CD4-positive, alpha-beta T cell treated with Interleukin-4 for 4 hours (primary cell): ENCODE results near the gene NAA10.
"Not testable (repeated sequence)": the region's sequence is repeated elsewhere in the genome, so short reads cannot be mapped to it uniquely, and the experiment has no call there.

Experiments
- DNase-seq: peaks from one replicate; pipeline ENCODE4 v3.0.0-alpha.2; 2020

The NAA10 gene

DNA sequence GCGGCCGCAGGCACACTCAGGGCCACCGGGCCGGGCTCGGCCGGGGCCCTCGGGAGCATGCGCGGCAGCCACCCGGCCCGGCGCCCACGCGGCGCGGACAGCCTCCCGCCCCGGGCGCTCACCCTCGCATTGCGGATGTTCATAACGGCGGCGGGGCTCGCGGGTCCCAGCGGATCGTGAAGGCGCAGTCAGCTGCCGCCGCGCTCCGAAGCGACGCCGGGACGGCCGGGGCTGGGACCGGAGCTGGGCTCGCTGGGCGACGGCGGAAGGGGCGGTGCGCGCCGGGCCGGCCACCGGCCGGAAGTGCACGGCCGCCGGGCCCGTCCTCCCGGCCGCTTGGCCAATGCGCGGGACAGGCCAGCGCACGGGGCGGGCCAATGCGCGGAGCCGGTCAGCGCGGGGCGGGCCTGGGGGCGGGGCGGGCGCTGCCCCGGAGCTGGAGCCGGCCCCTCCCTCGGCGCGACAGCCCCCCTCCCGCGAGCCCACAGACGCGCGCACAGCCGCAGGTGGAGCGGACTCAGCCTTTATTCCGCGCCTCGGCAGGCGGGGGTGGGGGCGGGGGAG is at the start of gene NAA10:
NAA10 (minus strand) TSS at position 276 of the 564 bp plus-strand sequence; CDS start at position 143, 133 bp downstream.
- peak; percentile 49 for DNase-seq

- no peak for DNase-seq
Measured at GRCh38 chrX:153983321-153983801, 48.5 kb upstream of the NAA10 start.

- peak; percentile 70 for DNase-seq
Measured at GRCh38 chrX:153981771-153982533, 47.1 kb upstream of the NAA10 start.

GRCh38 chrX:153981231-153981630 is 46.4 kb upstream of the NAA10 start:
- DNase-seq: no peak

DNA sequence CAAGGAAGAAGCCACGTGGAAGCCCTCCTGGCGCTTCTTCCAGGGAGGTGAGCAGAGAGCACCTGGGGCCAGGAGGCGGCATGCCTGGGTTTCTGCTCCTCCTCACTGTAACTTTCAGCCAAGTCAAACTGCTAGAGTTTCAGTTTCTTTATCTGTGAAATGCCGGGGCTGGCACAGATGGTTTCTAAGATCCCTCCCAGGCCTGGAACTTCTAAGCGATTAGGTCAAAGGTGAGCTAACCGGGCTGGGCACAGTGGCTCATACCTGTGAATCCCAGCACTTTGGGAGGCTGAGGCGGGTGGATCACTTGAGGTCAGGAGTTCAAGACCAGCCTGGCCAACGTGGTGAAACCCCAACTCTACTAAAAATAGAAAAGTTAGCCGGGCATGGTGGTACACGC is 45.6 kb upstream of the NAA10 start:
- DNase-seq: not testable (repeated sequence)

GRCh38 chrX:153974726-153975286 is 40.0 kb upstream of the NAA10 start:
- no peak for DNase-seq

GRCh38 chrX:153974003-153974725 is 39.3 kb upstream of the NAA10 start:
- DNase-seq: no peak

DNA sequence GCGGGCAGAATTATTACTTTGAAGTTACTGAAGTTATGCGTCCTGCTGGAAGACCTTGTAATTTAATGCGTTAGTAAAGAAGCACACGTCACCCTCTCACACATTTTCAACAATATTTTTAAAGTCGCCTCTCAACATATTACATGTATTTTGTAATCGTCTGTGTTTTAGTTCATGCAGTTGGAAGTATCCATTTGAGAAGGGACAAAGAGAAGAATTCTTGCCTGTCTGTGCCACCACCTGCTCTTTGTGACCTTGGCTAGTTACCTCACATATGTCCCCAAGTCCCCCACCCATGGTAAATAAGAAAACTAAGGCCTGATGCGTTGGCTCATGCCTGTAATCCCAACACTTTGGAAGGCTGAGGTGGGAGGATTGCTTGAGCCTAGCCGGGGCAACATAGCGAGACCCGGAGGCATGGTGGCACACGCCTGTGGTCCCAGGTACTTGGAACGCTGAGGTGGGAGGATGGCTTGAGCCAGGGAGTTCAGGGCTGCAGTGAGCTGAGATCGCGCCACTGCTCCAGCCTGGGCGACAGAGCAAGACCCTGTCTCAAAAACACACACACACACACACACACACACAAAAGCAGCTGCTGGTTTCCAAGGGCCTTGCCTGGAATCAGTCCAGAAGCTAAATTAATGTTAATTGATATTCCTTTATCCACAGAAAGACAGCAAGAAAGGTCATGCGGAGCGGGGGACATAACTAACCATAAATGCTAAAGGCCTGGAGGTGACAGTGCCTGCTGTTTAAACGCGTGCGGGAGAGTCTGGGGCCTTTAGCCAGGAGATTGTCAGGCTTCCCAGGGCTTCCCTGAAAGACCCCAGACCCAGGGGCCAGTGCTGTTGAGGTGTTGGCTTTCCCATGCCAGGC is 38.5 kb upstream of the NAA10 start:
- DNase-seq: no peak

GRCh38 chrX:153972368-153973126 is 37.7 kb upstream of the NAA10 start, which contains the start of gene TMEM187:
TMEM187 (plus strand) TSS chrX:153972754; CDS start chrX:153982063, 9,309 bp downstream.
- peak; percentile 89 for DNase-seq

- DNase-seq: peak; percentile 93
Measured at GRCh38 chrX:153971450-153972367, 36.9 kb upstream of the NAA10 start, which contains the start of gene HCFC1. HCFC1 (minus strand) TSS chrX:153971818; CDS start chrX:153970840, 978 bp downstream.

- DNase-seq: peak; percentile 89
Measured at GRCh38 chrX:153971124-153971449, 36.2 kb upstream of the NAA10 start.

GRCh38 chrX:153970357-153971123 is 35.7 kb upstream of the NAA10 start:
- peak; percentile 34 for DNase-seq

- no peak for DNase-seq
Measured at GRCh38 chrX:153969904-153970356, 35.1 kb upstream of the NAA10 start.

DNA sequence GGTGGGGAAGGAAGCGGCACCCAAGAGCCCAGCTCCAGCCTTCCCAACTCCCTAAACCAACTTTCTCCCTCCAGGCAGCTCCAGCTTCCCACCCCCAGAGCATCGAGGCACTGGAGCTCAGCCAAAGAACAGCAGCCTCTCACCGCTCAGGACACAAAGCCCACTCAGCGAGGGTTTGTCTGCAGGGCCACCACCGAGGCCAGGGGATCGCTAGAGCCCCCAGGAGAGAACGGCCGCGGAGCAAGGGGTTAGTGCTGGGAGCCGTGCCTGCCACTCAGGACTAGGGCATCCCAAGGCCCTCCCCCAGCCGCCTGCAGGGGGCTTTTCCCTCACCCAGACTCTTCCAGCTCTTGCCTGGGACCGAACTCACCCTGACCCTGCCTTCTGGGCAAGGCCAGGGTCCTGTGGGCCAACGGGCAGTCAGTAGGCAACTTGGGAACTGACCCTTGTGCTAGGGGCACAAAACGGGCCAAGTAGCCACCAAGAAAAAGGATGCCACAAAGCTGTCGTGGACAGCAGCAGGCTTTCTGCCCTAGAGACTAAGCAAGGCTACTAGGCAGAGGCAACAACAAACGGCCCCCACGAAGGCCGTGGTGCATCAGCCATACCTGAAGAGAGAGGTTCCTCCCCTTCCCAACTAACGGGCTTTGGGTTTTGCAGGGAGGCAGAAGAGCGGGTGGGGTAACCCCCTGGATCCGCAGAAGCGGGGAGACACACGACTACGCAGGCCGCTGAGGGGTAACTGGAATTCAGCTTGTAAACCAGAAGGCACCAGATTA is 34.5 kb upstream of the NAA10 start:
- no peak for DNase-seq

GRCh38 chrX:153968754-153969124 is 33.9 kb upstream of the NAA10 start:
- DNase-seq: peak; percentile 36

DNA sequence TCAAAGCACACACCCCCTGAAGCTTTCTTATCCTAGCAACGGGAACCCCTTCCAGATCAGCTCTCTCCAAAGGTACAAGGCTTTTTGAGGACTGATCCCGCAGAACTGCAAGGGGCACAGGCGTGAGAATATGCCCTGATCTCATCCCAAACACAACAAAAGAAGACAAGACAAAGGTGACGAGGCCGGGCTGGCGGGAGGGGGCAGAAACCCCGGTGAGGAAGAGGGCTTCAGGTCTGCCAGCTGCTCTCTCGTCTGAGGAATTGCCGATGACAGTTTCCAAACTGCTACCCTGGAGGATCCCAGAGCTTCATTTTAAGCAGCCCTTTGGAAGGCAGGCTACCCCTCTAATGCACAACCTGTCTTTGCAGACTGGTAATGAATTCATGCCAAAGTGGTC is 33.4 kb upstream of the NAA10 start:
- DNase-seq: no peak

DNA sequence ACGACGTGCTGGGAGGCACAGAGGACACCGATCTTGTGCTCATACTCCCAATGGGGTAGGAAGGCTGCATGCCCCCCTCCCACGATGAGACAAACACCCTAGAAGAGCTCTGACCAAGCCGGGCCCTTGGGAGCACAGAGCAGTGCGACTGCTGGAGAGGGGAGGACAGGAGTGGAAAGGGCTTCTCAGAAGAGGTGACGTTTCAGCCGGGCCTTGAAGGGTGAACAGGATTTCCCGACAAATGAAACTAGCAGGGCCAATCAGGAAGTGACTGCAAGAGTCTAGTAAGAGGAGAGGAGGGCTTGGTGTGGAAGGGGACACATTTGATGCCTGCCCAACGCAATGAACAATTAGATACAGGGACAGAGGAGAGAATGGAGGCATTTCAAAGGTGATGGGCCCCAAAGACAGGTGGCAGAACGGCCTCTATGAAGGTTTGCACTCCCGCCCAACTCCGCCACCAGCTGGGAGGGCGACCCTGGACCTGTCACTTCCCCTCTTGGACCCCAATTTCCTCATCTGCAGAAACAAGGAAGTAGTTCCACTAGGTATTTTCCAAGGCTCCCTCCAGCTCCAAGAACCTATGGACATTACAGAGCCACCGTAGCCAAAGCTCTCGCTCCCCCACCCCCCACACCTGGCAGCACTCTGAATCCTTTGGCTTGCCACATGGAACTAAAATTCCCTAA is 32.8 kb upstream of the NAA10 start:
- DNase-seq: peak; percentile 52
